Left hindlimb (tissue), 1 donor: ENCODE data around the gene COTL1.

Experiments
- DNase-seq: peaks from one replicate; pipeline ENCODE4 v3.0.0-alpha.2; 2018

Gene COTL1

GRCh38 chr16:84594725-84595038 lies 23.2 kb downstream of the COTL1 start:
- DNase-seq, result no peak

- no peak for DNase-seq
Measured at GRCh38 chr16:84593825-84594724, 23.8 kb downstream of the COTL1 start.

- no peak for DNase-seq
Measured at GRCh38 chr16:84592718-84593117, 25.2 kb downstream of the COTL1 start.

GRCh38 chr16:84589975-84590719 lies 27.7 kb downstream of the COTL1 start:
- DNase-seq, result no peak

- no peak for DNase-seq
Measured at GRCh38 chr16:84588991-84589390, 28.9 kb downstream of the COTL1 start.

GRCh38 chr16:84585886-84586285 lies 32.0 kb downstream of the COTL1 start:
- no peak for DNase-seq

GRCh38 chr16:84585467-84585866 lies 32.4 kb downstream of the COTL1 start:
- DNase-seq, result no peak

GRCh38 chr16:84584678-84585077 lies 33.2 kb downstream of the COTL1 start:
- DNase-seq, result no peak

GRCh38 chr16:84583995-84584394 lies 33.9 kb downstream of the COTL1 start:
- no peak for DNase-seq

GRCh38 chr16:84582958-84583516 lies 34.8 kb downstream of the COTL1 start:
- no peak for DNase-seq

- DNase-seq, result no peak
Measured at GRCh38 chr16:84581158-84581557, 36.7 kb downstream of the COTL1 start.

- DNase-seq, result no peak
Measured at GRCh38 chr16:84579936-84580335, 37.9 kb downstream of the COTL1 start.

GRCh38 chr16:84578538-84579126 lies 39.2 kb downstream of the COTL1 start:
- no peak for DNase-seq

- DNase-seq, result no peak
Measured at GRCh38 chr16:84577034-84577803, 40.7 kb downstream of the COTL1 start.

- no peak for DNase-seq
Measured at GRCh38 chr16:84575914-84576313, 42.0 kb downstream of the COTL1 start.

- no peak for DNase-seq
Measured at GRCh38 chr16:84574191-84574590, 43.7 kb downstream of the COTL1 start.

- DNase-seq, result no peak
Measured at GRCh38 chr16:84572096-84572495, 45.8 kb downstream of the COTL1 start.

- no peak for DNase-seq
Measured at GRCh38 chr16:84571506-84571905, 46.4 kb downstream of the COTL1 start.

- peak; percentile 57 for DNase-seq
Measured at GRCh38 chr16:84570739-84571403, 47.0 kb downstream of the COTL1 start.

- no peak for DNase-seq
Measured at GRCh38 chr16:84569382-84569987, 48.4 kb downstream of the COTL1 start.

GRCh38 chr16:84568066-84568465 lies 49.8 kb downstream of the COTL1 start:
- DNase-seq, result no peak
